Measurements from ENCODE around the gene ZNF525.
A peak's percentile ranks its signal among the peaks of the same experiment; 100 is the strongest.
"Not testable (repeated sequence)": the region's sequence is repeated elsewhere in the genome, so short reads cannot be mapped to it uniquely, and the experiment has no call there.

ZNF525 gene

GRCh38 chr19:53395840-53396524 lies 30.5 kb downstream of the ZNF525 start:
- DNase-seq (ENCODE audit: low read depth in 2 of 2), result not testable (repeated sequence)

- DNase-seq (ENCODE audit: low read depth in 2 of 2), result no peak
These were observed 31.0 kb downstream of the ZNF525 start for GRCh38 chr19:53396525-53396868.

- DNase-seq (ENCODE audit: low read depth in 2 of 2), result not testable (repeated sequence)
These were observed 32.4 kb downstream of the ZNF525 start for GRCh38 chr19:53397918-53398317.

GRCh38 chr19:53409505-53410204 lies 44.1 kb downstream of the ZNF525 start:
- no peak for DNase-seq (ENCODE audit: low read depth in 2 of 2)

- not testable (repeated sequence) for DNase-seq (ENCODE audit: low read depth in 2 of 2)
These were observed 55.2 kb downstream of the ZNF525 start for GRCh38 chr19:53420520-53421315.

GRCh38 chr19:53422551-53422950 lies 57.0 kb downstream of the ZNF525 start:
- no peak for DNase-seq (ENCODE audit: low read depth in 2 of 2)

GRCh38 chr19:53423074-53423473 lies 57.6 kb downstream of the ZNF525 start:
- not testable (repeated sequence) for DNase-seq (ENCODE audit: low read depth in 2 of 2)

GRCh38 chr19:53423680-53424079 lies 58.2 kb downstream of the ZNF525 start:
- not testable (repeated sequence) for DNase-seq (ENCODE audit: low read depth in 2 of 2)

- peak; percentile 32 to 52 for DNase-seq (ENCODE audit: low read depth in 2 of 2)
These were observed 59.6 kb downstream of the ZNF525 start for GRCh38 chr19:53424968-53425597.

GRCh38 chr19:53431399-53432087 lies 66.0 kb downstream of the ZNF525 start, which contains the start of gene ZNF761:
TSS of gene ZNF761 (plus strand) at chr19:53431984. CDS start at chr19:53447269, 15,285 bp downstream.
- peak; percentile 93 to 95 for DNase-seq (ENCODE audit: low read depth in 2 of 2)

GRCh38 chr19:53432088-53432661 lies 66.7 kb downstream of the ZNF525 start:
- DNase-seq (ENCODE audit: low read depth in 2 of 2), result peak; percentile 2 to 11
